Mucosa of stomach (tissue), 1 donor: ENCODE data around the gene CD7.

Experiments
- H3K27me3 ChIP-seq: one replicate; pipeline ENCODE4 v1.7.0; 2013; ENCODE audit warnings: mild to moderate bottlenecking, low read length; ENCODE audit not compliant: control insufficient read depth, insufficient read depth
- H3K36me3 ChIP-seq: one replicate; pipeline ENCODE4 v1.7.0; 2013; ENCODE audit warnings: low read length; ENCODE audit not compliant: control insufficient read depth, insufficient read depth
- H3K4me1 ChIP-seq: one replicate; pipeline ENCODE4 v1.7.0; 2013; ENCODE audit warnings: mild to moderate bottlenecking, low read length; ENCODE audit not compliant: control insufficient read depth, insufficient read depth
- H3K4me3 ChIP-seq: one replicate; pipeline ENCODE4 v1.7.0; 2013; ENCODE audit warnings: low read length
- H3K9ac ChIP-seq: one replicate; pipeline ENCODE4 v1.7.0; 2013; ENCODE audit warnings: mild to moderate bottlenecking, low read length, moderate library complexity
- H3K9me3 ChIP-seq: one replicate; pipeline ENCODE4 v1.7.0; 2013; ENCODE audit warnings: mild to moderate bottlenecking, low read length, moderate library complexity; ENCODE audit not compliant: control insufficient read depth
- donor health status: Pancreatic carcinoma.

Gene CD7

GRCh38 chr17:82344175-82344907, 26.9 kb upstream of the CD7 start:
- Histone ChIP-seq H3K4me1 (peaks cover 31% of the 10 kb centered on the region), H3K9me3 (no peaks in the 10 kb centered on the region), H3K4me3 (no peak overlapping the region), H3K36me3 (no peaks in the 10 kb centered on the region), H3K27me3 (no peaks in the 10 kb centered on the region), H3K9ac (peak overlapping the region; percentile 51)

- Histone ChIP-seq H3K4me1 (peaks cover 34% of the 10 kb centered on the region), H3K9ac (no peak overlapping the region), H3K4me3 (no peak overlapping the region), H3K36me3 (no peaks in the 10 kb centered on the region), H3K9me3 (no peaks in the 10 kb centered on the region), H3K27me3 (no peaks in the 10 kb centered on the region)
These were observed 26.2 kb upstream of the CD7 start for GRCh38 chr17:82343560-82343959.

DNA sequence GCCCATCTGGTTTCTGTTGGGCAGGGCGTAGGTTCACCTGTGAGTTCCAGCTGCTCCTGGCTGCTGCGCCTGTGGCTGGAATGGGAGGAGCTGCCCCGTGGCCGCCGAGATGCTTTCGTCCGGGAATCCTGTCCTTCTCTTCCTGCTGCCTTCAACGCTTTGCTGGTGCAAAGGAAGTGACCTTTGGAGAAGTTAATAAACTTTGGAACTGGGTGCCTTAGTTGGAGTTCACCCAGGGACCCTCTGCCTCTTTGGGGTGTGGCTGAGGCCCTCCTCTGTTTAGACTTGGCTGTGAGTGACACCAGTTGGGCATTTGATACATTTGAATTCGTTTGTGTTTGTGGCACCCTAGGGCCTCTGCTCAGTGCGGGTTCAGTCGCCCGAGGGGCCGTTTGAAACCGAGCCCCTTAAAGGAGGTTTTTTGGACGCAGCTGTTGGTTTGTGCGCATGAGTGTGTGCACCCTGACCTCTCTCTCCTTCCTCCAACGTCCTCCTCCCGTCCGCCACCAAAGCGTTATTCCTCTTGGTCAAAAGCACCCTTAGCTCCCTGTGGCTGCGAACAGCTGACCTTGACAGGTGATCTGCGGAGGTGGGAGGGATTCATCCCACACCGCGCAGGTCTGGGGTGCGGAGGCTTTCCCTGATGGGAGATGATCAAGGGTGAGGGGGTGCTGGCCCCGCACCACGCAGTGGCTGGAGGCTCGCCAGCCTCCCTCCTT, 25.1 kb upstream of the CD7 start:
- Histone ChIP-seq H3K4me3 (no peak overlapping the region), H3K9me3 (no peaks in the 10 kb centered on the region), H3K4me1 (peaks cover 36% of the 10 kb centered on the region), H3K36me3 (no peaks in the 10 kb centered on the region), H3K9ac (no peak overlapping the region), H3K27me3 (no peaks in the 10 kb centered on the region)

DNA sequence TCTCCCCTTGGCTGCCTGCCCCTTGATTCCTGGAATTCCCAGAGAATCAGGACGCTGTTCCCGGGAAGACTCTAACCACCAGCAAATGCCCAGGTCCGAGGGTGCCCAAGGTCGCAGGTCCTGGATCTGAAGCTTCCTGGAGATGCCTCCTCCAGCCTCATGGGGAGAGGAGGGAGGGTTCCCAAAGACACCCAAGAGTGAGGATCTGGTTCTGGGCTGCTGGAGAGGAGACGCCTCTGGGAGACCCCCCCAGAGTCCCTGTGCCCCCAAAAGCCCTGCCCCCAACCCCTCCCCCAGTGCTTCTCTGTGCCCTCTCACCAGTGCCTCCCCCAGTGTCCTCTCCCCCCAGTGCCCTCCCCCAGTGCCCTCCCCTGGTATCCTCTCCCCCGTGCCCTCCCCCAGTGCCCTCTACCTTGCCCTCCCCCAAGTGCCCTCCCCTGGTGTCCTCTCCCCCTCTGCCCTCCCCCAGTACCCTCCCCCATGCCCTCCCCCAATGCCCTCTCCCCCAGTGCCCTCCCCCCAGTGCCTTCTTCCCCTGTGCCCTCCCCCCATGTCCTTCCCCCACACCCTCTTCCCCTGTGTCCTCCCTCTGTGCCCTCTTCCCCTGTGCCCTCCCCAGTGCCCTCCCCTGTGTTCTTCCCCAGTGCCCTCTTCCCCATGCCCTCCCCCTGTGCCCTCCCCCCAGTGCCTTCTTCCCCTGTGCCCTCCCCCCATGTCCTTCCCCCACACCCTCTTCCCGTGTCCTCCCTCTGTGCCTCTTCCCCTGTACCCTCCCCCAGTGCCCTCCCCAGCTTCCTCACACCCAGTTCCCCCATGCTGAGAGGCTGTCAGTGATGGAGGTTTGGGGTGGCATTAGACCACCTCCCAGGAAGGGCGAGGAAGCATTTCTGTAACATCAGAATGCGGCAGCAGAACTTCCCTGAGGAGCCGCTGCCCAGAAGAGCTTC, 22.5 kb upstream of the CD7 start:
- no peaks in the 10 kb centered on the region for H3K27me3 ChIP-seq
- H3K4me3 ChIP-seq, result peak overlapping the region; percentile 71
- H3K9me3 ChIP-seq, result no peaks in the 10 kb centered on the region
- peaks cover 29% of the 10 kb centered on the region for H3K4me1 ChIP-seq
- no peaks in the 10 kb centered on the region for H3K36me3 ChIP-seq
- H3K9ac ChIP-seq, result peak overlapping the region; percentile 80

DNA sequence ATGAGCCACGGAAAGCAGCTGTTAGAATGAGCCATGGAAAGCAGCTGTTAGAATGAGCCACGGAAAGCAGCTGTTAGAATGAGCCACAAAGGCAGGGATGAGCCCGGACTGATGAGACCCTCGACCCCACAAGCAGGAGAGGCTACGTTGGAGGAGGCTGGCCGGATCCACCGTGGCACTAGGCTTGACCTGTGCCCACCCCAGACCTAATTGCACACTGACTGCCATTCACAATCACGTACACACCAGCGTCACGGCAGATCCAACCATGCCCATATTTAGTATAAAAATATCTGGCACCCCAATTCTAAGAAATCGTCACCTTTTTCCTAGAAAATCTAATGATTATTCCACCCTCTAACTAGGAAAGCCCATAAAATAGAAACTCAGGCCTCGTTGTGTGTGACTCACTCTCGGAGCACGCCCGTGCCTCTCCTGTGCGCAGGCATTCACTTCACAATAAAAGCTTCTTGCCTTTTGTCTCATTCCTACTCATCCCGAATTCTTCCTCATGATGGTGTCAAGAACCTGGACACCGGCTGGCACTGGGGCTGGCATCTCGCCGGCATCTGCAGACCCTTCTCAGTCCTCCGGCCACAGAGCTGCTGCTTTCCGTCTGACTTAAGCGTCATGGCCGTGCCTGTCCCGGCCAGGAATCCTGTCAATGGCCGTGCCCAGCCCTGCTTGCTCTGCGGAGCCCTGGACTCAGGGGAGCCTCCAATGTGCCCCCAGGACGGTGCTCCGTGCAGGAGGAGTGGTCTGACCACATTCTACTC, 21.6 kb upstream of the CD7 start:
- peak overlapping the region; percentile 71 for H3K4me3 ChIP-seq
- H3K9ac ChIP-seq, result peak overlapping the region; percentile 80
- H3K4me1 ChIP-seq, result peaks cover 30% of the 10 kb centered on the region
- no peaks in the 10 kb centered on the region for H3K9me3 ChIP-seq
- H3K27me3 ChIP-seq, result no peaks in the 10 kb centered on the region
- H3K36me3 ChIP-seq, result no peaks in the 10 kb centered on the region

GRCh38 chr17:82334622-82335394, 17.4 kb upstream of the CD7 start:
- Histone ChIP-seq H3K9ac (peak overlapping the region; percentile 81), H3K36me3 (no peaks in the 10 kb centered on the region), H3K4me1 (peaks cover 58% of the 10 kb centered on the region), H3K4me3 (peak overlapping the region; percentile 45), H3K27me3 (peaks cover 2% of the 10 kb centered on the region), H3K9me3 (no peaks in the 10 kb centered on the region)

- H3K4me3 ChIP-seq, result peak overlapping the region; percentile 45
- no peaks in the 10 kb centered on the region for H3K9me3 ChIP-seq
- H3K36me3 ChIP-seq, result no peaks in the 10 kb centered on the region
- H3K27me3 ChIP-seq, result peaks cover 2% of the 10 kb centered on the region
- H3K9ac ChIP-seq, result peak overlapping the region; percentile 81
- peaks cover 58% of the 10 kb centered on the region for H3K4me1 ChIP-seq
These were observed 16.8 kb upstream of the CD7 start for GRCh38 chr17:82334204-82334621.

- no peaks in the 10 kb centered on the region for H3K36me3 ChIP-seq
- peak within 1 kb of the TSS; percentile 81 for H3K9ac ChIP-seq
- H3K9me3 ChIP-seq, result no peaks in the 10 kb centered on the region
- H3K27me3 ChIP-seq, result peaks cover 2% of the 10 kb centered on the region
- H3K4me1 ChIP-seq, result peaks cover 58% of the 10 kb centered on the region
- H3K4me3 ChIP-seq, result peak within 1 kb of the TSS; percentile 45
These were observed 16.1 kb upstream of the CD7 start, which contains the start of gene SECTM1 for GRCh38 chr17:82333279-82334171. TSS of gene SECTM1 (minus strand) at chr17:82333766. CDS start at chr17:82327240, 6,526 bp downstream.

DNA sequence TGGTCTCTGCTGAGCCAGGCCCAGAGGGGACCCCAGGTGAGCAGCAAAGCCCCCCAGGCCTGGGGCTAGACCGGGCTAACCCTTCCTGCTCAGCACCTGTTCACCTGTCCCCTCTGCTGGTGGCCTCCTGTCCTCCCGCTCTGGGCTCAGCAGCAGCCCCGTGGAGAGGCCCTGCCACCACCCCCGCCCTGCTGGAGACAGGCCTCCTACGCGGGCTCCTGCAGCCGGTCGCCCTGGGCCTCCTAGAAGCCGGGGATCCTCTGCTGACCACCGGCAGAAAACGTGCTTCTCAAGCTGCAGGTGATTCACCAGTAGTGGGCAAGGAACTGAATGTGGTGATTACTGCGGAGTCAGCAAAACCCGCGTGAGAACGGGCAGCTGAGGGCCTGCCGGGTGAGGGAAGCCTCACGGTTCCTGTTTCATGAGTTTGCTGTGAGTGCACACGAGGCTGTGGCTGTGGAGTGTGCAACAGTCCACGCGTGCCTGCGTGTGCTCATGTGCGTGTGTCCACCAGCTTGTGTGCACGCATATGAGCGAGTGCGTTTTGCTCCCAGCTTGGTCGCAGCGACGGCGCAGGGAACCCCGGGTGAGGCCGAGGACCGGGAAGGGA, 15.4 kb upstream of the CD7 start:
- Histone ChIP-seq H3K36me3 (no peaks in the 10 kb centered on the region), H3K9ac (peak overlapping the region; percentile 59), H3K4me3 (peak overlapping the region; percentile 22), H3K4me1 (peaks cover 61% of the 10 kb centered on the region), H3K27me3 (peaks cover 2% of the 10 kb centered on the region), H3K9me3 (no peaks in the 10 kb centered on the region)
